ENCODE data around the gene ST3GAL3. TPM values are rescaled to one million over a fixed set of nuclear protein-coding genes. Genes with fewer than 3 reads are reported as not detected.
A peak's percentile ranks its signal among the peaks of the same experiment; 100 is the strongest.

The ST3GAL3 gene
- total RNA-seq, 1 donor from 2014 or later: 15.2 TPM

GRCh38 chr1:43835082-43836021, 128.0 kb downstream of the ST3GAL3 start:
- no peak for TF ChIP-seq CTCF (IDR thresholded peaks at IDR 0.05)
- Mint-ChIP-seq H3K4me1 (ENCODE audit: low read depth) (peaks cover 64% of the 10 kb centered on the region), H3K4me3 (ENCODE audit: unreplicated experiment) (no peak overlapping the region), H3K27me3 (ENCODE audit: low read depth) (no peaks in the 10 kb centered on the region), H3K36me3 (ENCODE audit: low read depth) (peaks cover 2% of the 10 kb centered on the region), H3K9me3 (ENCODE audit: low read depth) (no peaks in the 10 kb centered on the region), H3K27ac (ENCODE audit: unreplicated experiment) (peak overlapping the region; percentile 80)
- DNase-seq (ENCODE audit: low spot score): no peak

DNA sequence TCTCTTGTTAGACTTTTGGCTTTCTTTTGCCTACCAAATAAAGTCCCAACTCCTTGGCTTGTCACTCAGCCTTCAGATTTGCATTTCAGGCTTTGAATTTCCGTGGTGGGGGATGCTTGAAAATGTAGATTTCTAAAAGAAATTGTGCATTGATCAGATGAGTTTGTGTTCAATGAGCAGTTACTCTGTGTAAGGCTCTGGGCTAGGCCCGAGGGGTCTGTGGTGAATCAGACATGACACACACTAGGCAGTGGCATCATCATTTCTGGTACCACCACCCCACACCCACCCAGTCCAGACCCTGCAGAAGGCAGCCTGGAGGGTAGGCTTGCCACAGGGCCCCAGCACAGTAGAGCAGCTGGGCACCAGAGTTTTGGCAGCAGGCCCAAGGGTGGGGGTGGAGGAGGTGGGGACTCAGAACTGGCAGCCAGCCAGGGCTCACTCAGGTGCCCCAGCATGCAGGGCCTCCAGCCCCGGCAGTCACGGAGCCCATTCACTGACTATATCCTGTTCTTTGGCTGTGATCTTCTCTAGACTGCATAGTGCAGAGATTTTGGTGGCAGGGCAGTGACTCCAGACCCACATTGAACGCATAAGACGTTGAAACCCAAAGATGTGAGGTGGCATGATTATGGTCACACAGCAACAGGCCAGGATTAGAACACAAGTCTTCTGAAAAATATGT, 129.1 kb downstream of the ST3GAL3 start:
- no peak for DNase-seq (ENCODE audit: low spot score)
- peaks cover 61% of the 10 kb centered on the region for H3K4me1 Mint-ChIP-seq (ENCODE audit: low read depth)
- no peak for TF ChIP-seq CTCF (IDR thresholded peaks at IDR 0.05)
- H3K36me3 Mint-ChIP-seq (ENCODE audit: low read depth): peaks cover 3% of the 10 kb centered on the region
- H3K27ac Mint-ChIP-seq (ENCODE audit: unreplicated experiment): no peak overlapping the region
- no peaks in the 10 kb centered on the region for H3K27me3 Mint-ChIP-seq (ENCODE audit: low read depth)
- no peaks in the 10 kb centered on the region for H3K9me3 Mint-ChIP-seq (ENCODE audit: low read depth)
- no peak overlapping the region for H3K4me3 Mint-ChIP-seq (ENCODE audit: unreplicated experiment)

GRCh38 chr1:43839056-43839455, 131.7 kb downstream of the ST3GAL3 start:
- Mint-ChIP-seq H3K27me3 (ENCODE audit: low read depth) (no peaks in the 10 kb centered on the region), H3K4me3 (ENCODE audit: unreplicated experiment) (no peak overlapping the region), H3K27ac (ENCODE audit: unreplicated experiment) (no peak overlapping the region), H3K9me3 (ENCODE audit: low read depth) (peaks cover 11% of the 10 kb centered on the region), H3K4me1 (ENCODE audit: low read depth) (peaks cover 51% of the 10 kb centered on the region), H3K36me3 (ENCODE audit: low read depth) (peaks cover 23% of the 10 kb centered on the region)
- DNase-seq (ENCODE audit: low spot score): no peak
- no peak for TF ChIP-seq CTCF (IDR thresholded peaks at IDR 0.05)

- peaks cover 11% of the 10 kb centered on the region for H3K9me3 Mint-ChIP-seq (ENCODE audit: low read depth)
- H3K27ac Mint-ChIP-seq (ENCODE audit: unreplicated experiment): no peak overlapping the region
- DNase-seq (ENCODE audit: low spot score): no peak
- H3K27me3 Mint-ChIP-seq (ENCODE audit: low read depth): no peaks in the 10 kb centered on the region
- H3K36me3 Mint-ChIP-seq (ENCODE audit: low read depth): peaks cover 24% of the 10 kb centered on the region
- H3K4me1 Mint-ChIP-seq (ENCODE audit: low read depth): peaks cover 26% of the 10 kb centered on the region
- no peak for TF ChIP-seq CTCF (IDR thresholded peaks at IDR 0.05)
- no peak overlapping the region for H3K4me3 Mint-ChIP-seq (ENCODE audit: unreplicated experiment)
Observed at GRCh38 chr1:43841321-43842174, 134.2 kb downstream of the ST3GAL3 start.

DNA sequence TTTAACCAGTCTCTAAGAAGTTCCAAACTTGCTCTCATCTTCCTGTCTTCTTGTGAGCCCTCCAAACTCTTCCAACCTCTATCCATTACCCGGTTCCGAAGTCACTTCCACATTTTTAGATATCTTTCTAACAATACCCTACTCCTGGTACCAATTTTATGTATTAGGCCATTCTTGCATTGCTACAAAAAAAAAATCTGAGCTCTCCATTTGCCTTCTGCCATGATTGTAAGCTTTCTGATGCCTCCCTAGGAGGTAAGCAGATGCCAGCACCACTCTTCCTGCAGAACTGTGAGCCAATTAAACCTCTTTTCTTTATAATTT, 134.8 kb downstream of the ST3GAL3 start:
- no peak for DNase-seq (ENCODE audit: low spot score)

More for the DNA sequence above, 134.8 kb downstream of the ST3GAL3 start:
- peaks cover 24% of the 10 kb centered on the region for H3K36me3 Mint-ChIP-seq (ENCODE audit: low read depth)
- H3K4me1 Mint-ChIP-seq (ENCODE audit: low read depth): peaks cover 20% of the 10 kb centered on the region
- no peaks in the 10 kb centered on the region for H3K27me3 Mint-ChIP-seq (ENCODE audit: low read depth)
- H3K9me3 Mint-ChIP-seq (ENCODE audit: low read depth): peaks cover 11% of the 10 kb centered on the region
- TF ChIP-seq CTCF (IDR thresholded peaks at IDR 0.05): no peak
- H3K4me3 Mint-ChIP-seq (ENCODE audit: unreplicated experiment): no peak overlapping the region
- H3K27ac Mint-ChIP-seq (ENCODE audit: unreplicated experiment): no peak overlapping the region
